GM21390 (cell line): ENCODE results near the gene ATP8A2.

Experiments
- ATAC-seq: cut with Tn5 transposase; IDR thresholded peaks from one replicate; pipeline ENCODE4 v1.9.1; 2021; ENCODE audit not compliant: unreplicated experiment

ATP8A2 gene

DNA sequence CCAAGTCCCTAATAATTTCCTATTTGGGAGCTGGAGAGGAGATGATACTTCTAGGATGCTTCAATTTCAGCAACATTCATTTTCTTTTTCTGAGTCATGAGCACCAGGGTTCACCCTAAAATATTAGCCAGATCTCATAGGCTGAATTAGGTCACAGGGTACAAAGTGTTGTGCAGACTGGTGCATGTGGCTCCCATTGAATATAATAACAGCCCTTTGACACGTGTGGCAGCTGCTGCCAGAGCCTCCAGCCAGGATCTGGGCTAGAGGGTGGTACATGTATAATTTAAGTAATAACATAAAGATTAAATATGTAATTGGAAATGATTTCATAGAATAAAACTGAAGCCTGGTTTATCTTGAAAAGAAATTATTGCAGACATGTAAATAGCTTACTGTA, 244.9 kb downstream of the ATP8A2 start:
- ATAC-seq = no peak

DNA sequence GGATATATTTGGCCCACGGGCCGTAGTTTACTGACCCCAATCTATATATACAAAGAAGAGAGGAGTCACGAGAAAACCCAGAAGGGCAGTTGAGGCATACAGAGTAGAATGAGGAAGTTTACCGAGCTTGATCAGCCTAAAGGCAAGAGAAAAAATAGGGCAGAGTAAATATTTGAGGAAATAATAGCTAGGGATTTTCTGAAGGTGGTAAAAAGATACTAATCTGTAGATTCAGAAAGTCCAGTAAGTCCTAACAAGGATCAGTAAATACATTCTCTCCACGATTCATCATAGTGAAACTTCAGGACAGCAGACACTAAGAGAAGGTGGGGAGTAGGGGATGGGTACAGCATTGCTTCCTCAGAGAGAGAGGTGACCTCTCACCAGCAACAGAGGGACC, 248.1 kb downstream of the ATP8A2 start:
- no peak for ATAC-seq

DNA sequence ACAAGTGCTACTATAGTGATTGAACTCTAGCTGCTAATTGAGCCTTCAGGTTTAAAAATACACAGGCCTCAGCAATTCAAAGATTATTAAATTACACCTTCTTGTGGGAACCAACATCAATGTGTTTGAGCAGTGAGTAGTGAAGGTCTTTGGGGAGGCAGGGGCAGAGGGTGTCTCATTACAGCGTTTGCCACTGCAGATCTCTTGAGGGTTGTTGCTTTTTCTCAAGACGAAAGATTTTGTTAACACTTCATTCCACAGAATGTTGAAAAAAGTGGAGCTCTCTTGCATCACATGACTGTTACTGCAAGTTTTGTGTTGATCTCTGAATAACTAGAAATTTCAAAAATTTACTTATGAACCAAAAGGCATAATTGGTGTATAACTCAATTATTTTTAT, 253.6 kb downstream of the ATP8A2 start:
- ATAC-seq = no peak

DNA sequence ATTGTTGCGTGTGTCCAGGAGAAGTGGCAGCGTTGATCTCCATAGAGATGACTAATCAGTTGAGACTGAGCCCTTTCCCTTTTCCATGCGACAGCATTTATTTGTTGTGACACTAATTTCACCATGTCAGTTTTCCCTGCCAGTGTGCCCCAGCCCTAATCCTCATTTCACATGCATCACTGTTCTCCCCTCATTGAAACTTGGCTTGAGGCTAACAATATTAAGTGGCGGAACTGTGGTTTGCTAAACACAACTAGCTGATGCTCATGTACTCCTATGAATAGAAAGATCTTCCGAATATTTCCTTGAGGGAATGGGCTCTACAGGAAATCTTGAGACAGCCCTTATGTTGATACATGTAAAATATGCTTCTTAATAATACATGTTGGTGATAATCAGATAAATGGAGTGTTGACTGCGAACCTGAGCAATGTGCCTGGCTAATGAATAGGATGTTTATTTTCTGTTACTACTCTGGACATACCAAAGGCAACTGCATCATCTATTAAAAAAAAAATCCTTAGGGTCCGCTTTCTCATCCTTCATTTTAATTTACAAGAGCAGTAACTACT, 258.6 kb downstream of the ATP8A2 start:
- no peak for ATAC-seq

DNA sequence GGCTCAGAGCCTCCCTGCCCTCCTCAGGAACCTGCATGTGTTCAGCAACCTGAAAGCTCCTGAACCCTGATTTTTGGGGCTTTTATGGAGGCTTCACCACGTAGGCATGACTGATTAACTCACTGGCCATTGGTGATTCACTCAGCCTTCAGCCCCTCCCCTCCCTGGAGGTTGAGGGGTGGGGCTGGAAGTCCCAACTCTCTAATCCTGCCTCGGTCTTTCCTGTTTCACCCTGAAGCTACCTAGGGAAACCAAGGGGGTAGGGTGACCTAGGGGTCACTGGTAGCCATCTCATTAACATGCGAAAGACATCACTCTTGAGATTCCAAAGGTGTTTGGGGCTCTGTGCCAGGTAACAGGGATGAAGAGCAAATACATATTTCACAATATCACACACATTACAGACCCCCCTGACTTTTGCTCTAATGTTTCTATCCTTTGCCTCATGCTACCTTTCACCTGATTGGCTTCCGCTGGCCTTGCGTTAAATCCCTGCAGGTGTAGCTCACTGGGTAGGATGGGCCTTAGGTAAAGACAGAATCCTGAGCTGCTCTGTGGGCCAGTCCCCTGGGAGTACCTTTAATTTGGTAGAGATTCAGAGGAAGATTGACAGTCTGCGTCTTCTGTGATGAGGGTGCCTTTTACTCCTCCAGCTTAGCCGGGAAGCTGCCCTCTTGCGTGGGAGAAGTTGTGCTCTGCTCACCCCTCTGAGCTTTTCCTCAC, 260.6 kb downstream of the ATP8A2 start:
- ATAC-seq = no peak

DNA sequence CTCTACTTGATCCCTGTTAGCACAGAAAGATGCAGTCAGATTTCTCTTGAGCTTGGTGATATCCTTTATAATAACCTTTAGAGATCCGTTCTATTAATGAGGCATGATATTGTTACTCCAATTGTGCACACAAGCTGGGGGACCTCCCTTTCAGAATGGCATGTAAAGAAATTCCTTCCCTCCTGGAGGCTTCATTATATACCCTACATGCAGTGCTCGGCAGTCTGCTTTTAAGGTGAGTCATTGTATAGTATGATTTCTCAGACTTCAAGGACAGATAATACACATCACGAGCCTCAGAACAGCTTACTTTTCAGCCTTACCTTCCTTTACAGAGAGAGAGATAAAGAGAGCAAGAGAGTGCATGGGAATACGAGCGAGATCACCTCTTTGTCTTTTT, 261.3 kb downstream of the ATP8A2 start:
- no peak for ATAC-seq

DNA sequence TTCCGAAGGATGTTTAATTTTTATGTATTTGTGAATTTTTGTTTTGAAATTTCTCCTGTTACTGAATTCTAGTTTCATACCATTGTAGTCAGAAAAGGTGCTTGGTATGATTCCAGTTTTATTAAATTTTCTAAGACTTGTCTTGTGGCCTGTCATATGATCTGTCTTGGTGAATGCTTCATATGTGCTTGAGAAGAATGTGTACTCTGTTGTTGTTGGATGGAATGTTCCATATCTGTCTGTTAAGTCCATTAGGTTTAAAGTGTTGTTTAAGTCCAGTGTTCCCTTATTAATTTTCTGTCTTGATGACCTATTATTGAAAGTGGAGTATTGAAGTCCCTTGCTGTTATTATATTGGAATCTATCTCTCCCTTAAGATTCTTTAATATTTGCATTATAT, 273.9 kb downstream of the ATP8A2 start:
- no peak for ATAC-seq

DNA sequence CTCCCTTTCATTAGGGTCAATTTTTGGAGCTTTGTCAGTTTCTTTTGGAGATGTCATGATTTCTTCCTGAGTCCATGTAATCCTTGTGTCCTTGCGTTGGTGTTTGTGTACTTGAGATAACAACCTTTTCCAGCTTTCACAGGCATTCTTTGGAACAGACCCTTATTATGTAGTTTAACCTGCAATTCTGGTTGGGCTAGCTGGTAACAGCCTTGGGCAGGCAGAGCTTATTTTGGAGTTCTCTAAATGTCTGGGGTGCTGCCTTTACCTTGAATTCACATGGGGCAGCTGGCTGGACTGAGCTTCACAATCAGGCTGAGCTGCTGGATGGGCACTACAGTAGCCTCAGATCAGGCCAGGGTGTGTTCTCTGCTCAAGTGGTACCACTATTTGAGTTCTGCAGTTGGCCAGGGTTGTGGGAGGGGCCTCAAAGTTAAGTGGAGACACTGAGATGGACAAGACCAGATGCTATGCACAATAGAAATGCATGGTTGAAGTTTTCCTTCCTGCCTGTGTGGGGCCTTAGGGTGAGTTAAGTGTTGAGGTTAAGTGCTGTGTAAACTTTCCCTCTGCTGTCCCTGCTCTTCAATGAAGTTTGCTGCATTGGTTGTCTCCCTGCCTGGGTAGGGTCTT, 277.3 kb downstream of the ATP8A2 start:
- ATAC-seq = no peak

DNA sequence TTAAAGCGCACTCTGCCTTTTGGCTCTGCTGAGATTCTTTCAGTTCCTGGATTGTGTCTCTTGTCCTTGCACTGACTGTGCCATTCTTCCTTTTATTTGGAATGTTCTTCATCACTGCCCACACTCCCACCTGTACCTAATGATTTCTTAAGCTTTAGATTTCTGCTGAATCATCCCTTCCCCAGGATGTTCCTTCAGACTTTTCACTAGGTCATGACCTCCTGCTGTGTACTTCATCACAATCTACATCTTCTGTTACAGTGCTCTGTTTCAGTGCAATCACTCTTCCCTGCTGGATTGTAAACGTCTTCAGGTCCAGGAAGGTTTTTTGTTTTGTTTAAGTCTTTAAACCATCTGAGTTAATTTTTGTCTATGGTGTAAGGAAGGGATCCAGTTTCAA, 281.0 kb downstream of the ATP8A2 start:
- no peak for ATAC-seq

DNA sequence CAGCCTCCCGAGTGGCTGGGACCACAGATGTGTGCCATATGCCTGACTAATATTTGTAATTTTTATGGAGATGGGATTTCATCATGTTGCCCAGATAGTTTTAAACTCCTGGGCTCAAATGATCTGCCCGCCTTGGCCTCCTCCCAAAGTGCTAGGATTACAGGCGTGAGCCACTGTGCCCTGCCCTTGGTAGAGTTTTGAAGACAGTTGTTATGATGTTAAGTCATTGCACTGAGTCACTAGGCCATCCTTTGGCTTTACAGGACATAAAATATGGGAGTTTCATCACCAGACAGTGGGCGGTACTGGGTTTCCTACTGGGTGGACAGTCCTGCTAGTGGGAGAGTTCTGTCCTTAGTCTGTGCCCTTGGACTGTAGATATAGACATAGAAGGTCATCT, 282.5 kb downstream of the ATP8A2 start:
- ATAC-seq = no peak

DNA sequence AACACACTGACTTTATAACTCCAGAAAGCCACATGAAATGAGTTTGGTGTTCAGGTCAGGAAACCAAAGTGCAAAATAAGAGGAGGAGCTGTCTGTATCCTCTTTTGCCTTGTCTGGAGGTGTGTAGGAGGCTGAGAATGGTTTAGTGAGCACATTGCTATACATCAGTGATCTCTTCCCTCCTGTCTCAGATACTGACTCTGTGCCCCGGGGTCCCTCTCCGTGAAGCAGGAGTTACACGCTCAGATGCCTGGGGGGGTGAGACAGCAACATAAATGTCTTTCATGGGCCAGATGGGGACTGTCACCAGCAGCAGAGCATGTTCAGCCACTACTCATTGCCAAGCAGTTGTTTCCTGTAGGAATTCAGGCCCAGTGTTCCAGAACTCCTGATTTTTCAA, 285.4 kb downstream of the ATP8A2 start:
- ATAC-seq = no peak

DNA sequence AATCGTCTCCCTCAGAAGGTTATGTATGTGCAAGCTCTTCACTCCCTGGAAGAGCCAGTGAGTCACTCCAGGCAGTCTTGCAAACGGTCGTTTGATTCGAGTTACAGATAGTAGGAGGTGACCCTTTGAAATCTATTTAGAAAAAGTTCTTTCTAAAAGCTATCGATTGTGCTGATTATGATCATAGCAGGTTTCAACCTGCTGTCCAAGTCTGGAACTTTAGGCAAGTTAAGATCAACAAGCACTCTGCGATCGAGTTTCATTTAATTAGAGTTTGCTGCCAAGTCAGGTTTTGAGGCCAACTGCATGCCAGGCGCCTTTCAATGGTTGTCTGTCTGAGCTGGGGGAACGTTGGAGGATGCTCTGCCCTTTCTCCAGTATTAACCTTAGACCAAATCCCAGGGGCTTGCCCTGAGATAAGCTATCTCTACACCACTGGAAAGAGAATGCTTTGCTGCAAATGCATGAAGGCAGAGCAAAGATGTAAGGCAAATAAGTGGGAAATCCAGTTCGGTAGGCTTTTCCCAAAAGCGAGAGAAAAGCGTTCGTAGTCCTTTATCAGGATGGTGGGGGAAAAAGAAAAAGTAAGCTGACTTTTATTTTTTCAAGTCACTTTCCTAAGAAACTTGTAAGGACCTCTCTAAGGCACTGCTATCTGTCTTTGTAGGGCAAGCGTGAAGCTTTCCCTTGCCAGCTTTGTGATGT, 287.5 kb downstream of the ATP8A2 start:
- no peak for ATAC-seq

DNA sequence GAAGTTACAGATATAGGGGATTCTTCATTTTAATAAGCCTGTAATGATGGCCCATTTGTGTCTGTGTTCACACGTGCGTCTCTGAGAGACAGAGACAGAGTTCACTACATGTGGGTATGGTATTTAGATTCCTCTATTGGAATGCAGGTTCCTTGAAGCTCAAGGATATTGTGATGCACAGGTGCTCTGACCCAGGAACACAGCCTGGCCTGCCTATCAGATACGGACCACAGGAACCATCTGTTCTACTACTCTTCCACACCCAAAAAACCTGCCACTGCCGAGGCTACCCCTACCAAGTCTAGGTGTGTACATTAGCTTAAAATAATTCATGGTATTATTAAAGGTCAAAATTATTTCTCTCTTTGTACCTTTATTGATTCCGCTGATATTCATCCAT, 289.2 kb downstream of the ATP8A2 start:
- no peak for ATAC-seq

DNA sequence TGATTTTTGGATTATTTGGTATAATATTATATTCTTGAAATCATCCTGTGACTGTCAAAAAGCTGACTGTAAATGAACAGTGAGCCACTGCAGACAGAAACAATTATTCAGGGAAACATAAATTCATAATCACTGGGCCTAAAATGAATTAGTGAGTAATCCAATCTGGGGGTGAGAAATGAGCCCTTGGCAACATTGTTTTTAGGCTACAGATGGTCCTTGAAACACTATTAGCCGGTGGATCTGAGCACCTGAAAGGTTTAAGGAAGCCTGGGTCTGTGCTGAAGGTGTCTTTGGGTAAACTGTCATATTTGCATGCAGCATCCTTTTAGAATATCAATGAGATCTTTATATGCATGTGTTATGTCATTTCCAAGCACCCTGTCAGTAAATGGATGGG, 290.7 kb downstream of the ATP8A2 start:
- ATAC-seq = no peak

DNA sequence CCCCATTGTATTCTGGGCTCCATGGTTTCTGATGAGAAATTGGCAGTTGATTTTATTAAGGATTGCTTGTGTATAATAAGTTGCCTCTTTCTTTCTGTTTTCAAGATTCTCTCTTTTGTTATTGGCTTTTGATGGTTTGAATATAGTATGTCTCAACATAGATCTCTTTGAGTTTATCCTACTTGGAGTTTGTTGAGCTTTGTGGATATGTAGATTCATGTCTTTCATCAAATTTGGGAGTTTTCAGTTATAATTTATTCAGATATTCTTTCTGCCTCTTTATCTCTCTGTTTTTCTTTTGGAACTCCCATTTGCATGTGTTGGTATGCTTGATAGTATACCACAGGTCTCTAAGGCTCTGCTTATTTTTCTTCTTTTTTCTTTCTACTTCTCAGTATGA, 296.6 kb downstream of the ATP8A2 start:
- no peak for ATAC-seq

DNA sequence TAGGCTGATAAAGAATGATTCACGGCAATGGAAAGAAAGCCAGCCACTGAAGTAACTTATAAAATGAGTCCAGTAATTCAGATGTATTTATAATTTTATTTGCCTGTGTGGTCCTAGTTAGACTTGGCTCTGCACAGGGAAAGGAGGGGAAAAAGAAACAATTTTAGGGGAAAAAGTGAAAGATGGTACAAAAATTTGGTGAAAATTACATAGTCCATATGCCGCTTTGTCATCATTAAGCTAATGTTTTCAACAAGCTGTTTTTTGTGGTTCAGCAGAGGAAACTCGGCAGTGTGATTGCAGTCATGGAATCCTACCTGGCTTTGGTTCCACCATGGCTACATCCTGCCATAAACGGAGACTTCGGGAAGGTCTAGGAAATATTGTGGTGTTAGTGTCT, 301.9 kb downstream of the ATP8A2 start:
- ATAC-seq = no peak

DNA sequence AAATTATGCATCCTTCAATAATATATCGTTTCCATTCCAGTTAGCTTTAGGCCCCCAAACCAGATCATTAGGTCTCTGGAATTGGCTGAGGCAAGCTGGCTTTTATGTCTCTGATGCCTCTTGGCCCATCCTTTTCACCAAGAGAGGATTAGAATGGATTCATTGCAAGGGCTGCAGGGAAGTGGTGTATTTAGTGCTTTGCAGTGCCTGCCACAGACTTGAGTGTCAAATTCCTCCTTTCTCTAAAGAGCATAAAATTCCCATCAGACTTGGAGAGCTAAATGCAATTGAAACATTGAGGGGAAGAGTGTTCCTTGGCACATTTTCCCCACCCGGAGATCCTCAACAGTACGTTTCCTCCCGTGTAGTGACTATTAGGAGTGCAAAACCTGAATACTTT, 302.6 kb downstream of the ATP8A2 start:
- no peak for ATAC-seq

DNA sequence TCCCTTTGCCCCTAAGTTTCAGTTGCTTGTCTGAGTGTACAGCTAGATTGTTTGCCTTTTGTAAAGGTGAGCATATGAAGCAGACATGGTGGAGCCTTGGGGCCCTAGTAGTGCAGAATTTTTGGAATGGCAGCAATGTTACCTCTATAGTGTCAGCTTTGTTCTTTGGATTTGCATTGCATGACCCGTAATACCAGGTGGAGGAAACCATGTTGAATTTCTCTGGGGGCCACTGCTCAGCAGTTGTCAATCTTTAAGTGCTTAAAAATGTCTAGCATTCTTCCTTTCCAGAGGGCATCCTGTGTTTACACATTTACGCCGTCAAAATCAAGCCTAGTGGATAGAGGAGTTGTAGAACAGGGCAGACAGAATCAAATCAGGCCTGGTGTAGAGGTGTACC, 303.3 kb downstream of the ATP8A2 start:
- no peak for ATAC-seq

DNA sequence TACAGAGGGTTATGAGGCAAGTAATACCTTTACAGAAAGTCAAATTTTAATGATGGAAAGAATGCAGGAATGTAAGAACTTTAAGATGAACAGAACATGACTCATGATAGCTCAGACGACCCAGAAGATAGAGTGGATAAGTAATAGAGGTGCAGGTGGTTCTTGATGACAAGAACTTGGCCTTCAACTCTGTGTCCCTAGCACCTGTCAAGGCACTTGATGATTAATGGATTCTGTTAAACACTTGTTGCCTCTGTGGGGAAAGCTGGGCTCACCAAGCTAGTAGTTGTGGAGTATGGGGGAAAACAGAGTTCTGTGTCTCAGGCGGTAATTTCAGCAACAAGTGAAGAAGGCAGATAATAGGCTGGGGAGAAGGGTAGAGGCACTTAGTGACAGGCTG, 306.2 kb downstream of the ATP8A2 start:
- no peak for ATAC-seq

DNA sequence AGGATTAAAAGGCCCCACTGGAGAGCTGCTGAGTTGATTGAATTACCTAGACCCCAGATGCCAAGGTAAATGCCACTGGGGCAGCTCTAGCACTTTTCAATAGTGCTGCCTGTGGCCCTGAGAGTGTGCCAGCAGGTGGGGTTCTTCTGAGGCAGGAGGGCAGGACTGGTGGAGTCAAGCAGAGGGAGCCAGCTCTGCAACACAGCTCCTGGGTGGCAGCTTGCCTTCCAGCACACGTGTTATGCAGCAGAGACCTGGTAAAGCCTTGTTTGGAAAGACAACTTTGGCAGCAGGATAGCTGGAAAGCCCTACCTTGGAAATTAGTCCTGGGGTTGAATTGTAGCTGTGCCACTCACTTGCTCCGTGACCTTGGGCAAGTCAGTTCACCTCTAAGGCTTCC, 306.6 kb downstream of the ATP8A2 start:
- no peak for ATAC-seq

DNA sequence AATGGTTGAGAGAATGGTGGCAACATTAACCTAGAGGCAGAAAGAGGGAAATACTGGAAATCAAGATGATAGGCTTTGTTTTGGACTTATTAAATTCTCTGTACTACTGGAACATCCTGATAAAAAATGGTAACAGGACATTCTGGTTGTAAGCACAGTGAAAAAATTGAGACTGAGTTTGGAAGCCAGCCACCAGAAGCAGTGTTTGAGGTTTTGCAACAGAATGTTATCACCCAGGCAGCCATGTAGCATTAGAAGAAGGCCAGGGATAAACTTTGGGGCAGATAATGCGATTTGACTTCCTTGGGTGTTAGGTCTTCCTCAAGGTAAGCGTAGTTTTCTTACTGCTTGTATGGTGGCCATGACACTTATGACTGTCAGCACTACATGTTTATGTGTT, 307.4 kb downstream of the ATP8A2 start:
- ATAC-seq = no peak

DNA sequence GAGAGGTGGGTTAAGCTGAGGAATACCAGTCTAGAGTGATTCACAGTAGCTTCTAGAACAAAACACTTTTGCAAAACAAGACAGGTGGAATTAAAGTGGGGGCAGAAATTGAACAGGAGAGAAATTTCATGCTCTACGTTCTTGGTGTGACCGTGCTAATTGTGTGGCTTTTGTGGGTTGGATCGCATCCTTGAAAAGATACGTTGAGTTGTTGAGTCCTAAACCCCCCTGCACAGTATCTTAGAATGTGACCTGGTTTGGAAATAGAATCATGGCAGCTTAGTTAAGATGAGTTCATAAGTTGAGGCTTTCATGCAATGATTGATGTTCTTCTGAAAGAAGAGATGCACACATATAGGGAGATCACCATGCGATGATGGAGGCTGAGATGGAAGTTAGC, 308.2 kb downstream of the ATP8A2 start:
- ATAC-seq = no peak
